Spinal cord (tissue), 4 donors: ENCODE measurements around the gene INHBE. TPM values are rescaled to one million over a fixed set of nuclear protein-coding genes. Genes with fewer than 3 reads are reported as not detected.

ENCODE experiments used
- polyA plus RNA-seq, 2 donors: library from polyadenylated mRNA; unstranded; fragments of 120-200 nt; gene quantifications; one replicate each; pipeline ENCODE4 v1.2.1, GENCODE V29; 2013; ENCODE audit not compliant: insufficient read length in 2 of 2
- small RNA-seq: library from RNA; depleted of rRNA; stranded (forward); fragments of <200 nt; gene quantifications from one replicate; pipeline ENCODE3, GENCODE V24; 2014; ENCODE audit warnings: low replicate concordance
- total RNA-seq, 2 donors: library from RNA; depleted of rRNA in 1 of 2; stranded (reverse); fragments of 120-200 nt in 1 of 2; fragments of >200 nt in 1 of 2; gene quantifications; one replicate each; pipeline versions ENCODE4 v1.2.3 to v1.2.4, GENCODE V29; 2013 to 2014

INHBE gene
- total and polyA plus RNA-seq, 4 donors: 0.23 to 0.51 TPM; not detected in 2

Small RNAs within 50 kb of the gene (small RNA-seq; reads per million reads assigned to genes)
- gene RNU6-879P: not detected

Other genes starting within 250 kb of the INHBE start
- gene NXPH4, start 238.5 kb upstream of the INHBE start, total RNA-seq: 10 to 100 TPM in 1 of 2 donors, 1 to 10 TPM in 1; 7.8 to 12.0 TPM
- 10 to 100 TPM; 28.0 to 31.9 TPM for gene NXPH4, start 238.5 kb upstream of the INHBE start, polyA plus RNA-seq
- gene SHMT2, start 225.6 kb upstream of the INHBE start, total RNA-seq: 10 to 100 TPM; 37.5 to 61.8 TPM
- gene SHMT2, start 225.6 kb upstream of the INHBE start, polyA plus RNA-seq: 10 to 100 TPM; 53.9 to 62.6 TPM
- gene STAC3, start 204.1 kb upstream of the INHBE start, total RNA-seq: 1 to 10 TPM; 1.7 to 2.1 TPM
- gene STAC3, start 204.1 kb upstream of the INHBE start, polyA plus RNA-seq: 10 to 100 TPM in 1 of 2 donors, 1 to 10 TPM in 1; 4.0 to 10.9 TPM
- 10 to 100 TPM; 42.7 to 46.4 TPM for gene R3HDM2, start 24.3 kb upstream of the INHBE start, total RNA-seq
- 10 to 100 TPM; 83.9 to 98.2 TPM for gene R3HDM2, start 24.3 kb upstream of the INHBE start, polyA plus RNA-seq
- not detected for gene INHBC, start 20.5 kb upstream of the INHBE start, total RNA-seq
- under 1 TPM; 0.13 to 0.15 TPM for gene INHBC, start 20.5 kb upstream of the INHBE start, polyA plus RNA-seq
- 1 to 10 TPM; 2.6 to 5.4 TPM for gene GLI1, start 4.5 kb downstream of the INHBE start, total RNA-seq
- gene GLI1, start 4.5 kb downstream of the INHBE start, polyA plus RNA-seq: 1 to 10 TPM; 8.5 to 9.2 TPM
- 1 to 10 TPM; 4.8 to 5.6 TPM for gene ARHGAP9, start 24.6 kb downstream of the INHBE start, total RNA-seq
- gene ARHGAP9, start 24.6 kb downstream of the INHBE start, polyA plus RNA-seq: 1 to 10 TPM; 5.0 to 6.5 TPM
- 100 to 1,000 TPM in 1 of 2 donors, 10 to 100 TPM in 1; 68.6 to 115 TPM for gene MARS1, start 32.8 kb downstream of the INHBE start, total RNA-seq
- 100 to 1,000 TPM; 171 to 203 TPM for gene MARS1, start 32.8 kb downstream of the INHBE start, polyA plus RNA-seq
- gene DDIT3, start 65.2 kb downstream of the INHBE start, total RNA-seq: 10 to 100 TPM; 19.9 to 46.7 TPM
- 10 to 100 TPM; 25.3 to 29.4 TPM for gene DDIT3, start 65.2 kb downstream of the INHBE start, polyA plus RNA-seq
- 10 to 100 TPM in 1 of 2 donors, 1 to 10 TPM in 1; 9.4 to 18.2 TPM for gene MBD6, start 67.5 kb downstream of the INHBE start, total RNA-seq
- gene MBD6, start 67.5 kb downstream of the INHBE start, polyA plus RNA-seq: 10 to 100 TPM; 63.2 to 74.0 TPM
- 100 to 1,000 TPM; 125 to 162 TPM for gene DCTN2, start 91.9 kb downstream of the INHBE start, total RNA-seq
- gene DCTN2, start 91.9 kb downstream of the INHBE start, polyA plus RNA-seq: 100 to 1,000 TPM; 232 to 246 TPM
- 100 to 1,000 TPM in 1 of 2 donors, 10 to 100 TPM in 1; 34.8 to 101 TPM for gene KIF5A, start 94.7 kb downstream of the INHBE start, total RNA-seq
- 100 to 1,000 TPM; 188 to 224 TPM for gene KIF5A, start 94.7 kb downstream of the INHBE start, polyA plus RNA-seq
- gene PIP4K2C, start 135.9 kb downstream of the INHBE start, total RNA-seq: 10 to 100 TPM; 12.5 to 19.9 TPM
- gene PIP4K2C, start 135.9 kb downstream of the INHBE start, polyA plus RNA-seq: 10 to 100 TPM; 19.0 to 20.7 TPM
- gene DTX3, start 149.5 kb downstream of the INHBE start, total RNA-seq: 10 to 100 TPM; 36.2 to 66.3 TPM
- gene DTX3, start 149.5 kb downstream of the INHBE start, polyA plus RNA-seq: 100 to 1,000 TPM; 144 to 162 TPM
- gene ARHGEF25, start 156.1 kb downstream of the INHBE start, total RNA-seq: 10 to 100 TPM; 27.2 to 42.4 TPM
- 10 to 100 TPM; 47.7 to 61.9 TPM for gene ARHGEF25, start 156.1 kb downstream of the INHBE start, polyA plus RNA-seq
- 10 to 100 TPM; 11.7 to 19.7 TPM for gene B4GALNT1, start 177.9 kb downstream of the INHBE start, total RNA-seq
- 10 to 100 TPM; 45.7 to 50.0 TPM for gene B4GALNT1, start 177.9 kb downstream of the INHBE start, polyA plus RNA-seq
- gene OS9, start 238.8 kb downstream of the INHBE start, total RNA-seq: 100 to 1,000 TPM; 140 to 261 TPM
- gene OS9, start 238.8 kb downstream of the INHBE start, polyA plus RNA-seq: 100 to 1,000 TPM; 178 to 203 TPM